ENCODE results near the gene ANKRD44. TPM values are rescaled to one million over a fixed set of nuclear protein-coding genes. Genes with fewer than 3 reads are reported as not detected.

ANKRD44 gene
- total and polyA plus RNA-seq, 2 of the 8 experiments (the other 6 are each of a cell fraction or from before 2014, with no cell fraction given) = 1.2 to 1.3 TPM

DNA sequence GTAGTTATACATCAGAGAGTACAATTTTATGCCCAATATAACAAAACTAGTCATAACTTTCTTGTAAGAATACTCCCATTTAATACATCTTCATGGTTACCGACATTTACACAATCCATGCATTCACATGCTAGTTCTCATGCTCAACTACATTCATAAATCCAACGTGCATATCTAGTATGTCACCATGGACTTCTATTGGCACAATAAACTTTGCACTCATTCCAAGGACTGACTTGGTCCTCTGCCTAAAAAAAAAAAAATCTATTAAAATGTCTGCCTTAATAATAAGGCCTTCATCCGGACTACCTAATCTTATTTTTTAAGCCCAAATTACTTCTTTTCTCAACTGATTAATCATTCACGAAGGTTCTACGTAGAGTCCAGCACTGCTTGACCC lies 276.3 kb downstream of the ANKRD44 start:
- WGBS, 2 experiments (ENCODE audit: extremely low coverage in 1 of 2, insufficient coverage in 1 of 2, insufficient read length in 1 of 2, insufficient replicate concordance in 2 of 2, low coverage in 1 of 2, low lambda C conversion rate in 2 of 2, missing lambda C conversion rate in 1 of 2) = 87% methylated on average over 5 of the region's 5 CpGs; no CpG with 5 or more reads in 1 of the 2 experiments

More for the DNA sequence above, 276.3 kb downstream of the ANKRD44 start:
- no peak for FAIRE-seq
- no peak overlapping the region for H2AK5ac ChIP-seq (ENCODE audit: low read depth, low read length)
- DNase-seq (ENCODE audit: low read depth in 1 of 2, low spot score in 2 of 2) = no peak
- H2BK5ac ChIP-seq (ENCODE audit: low read depth, low read length) = no peak overlapping the region
- H3K4ac ChIP-seq (replicated peaks; ENCODE audit: insufficient read length, low read depth, low read length) = no peak overlapping the region
- no peak overlapping the region for H3K14ac ChIP-seq (ENCODE audit: insufficient read length)
- no peak overlapping the region for H4K8ac ChIP-seq (ENCODE audit: extremely low read depth, insufficient read depth, low read length)
- no peaks in the 10 kb centered on the region for H3K27me3 ChIP-seq (replicated peaks in 1 of 4; ENCODE audit: control insufficient read depth in 3 of 4, extremely low read depth in 1 of 4, insufficient read depth in 3 of 4, low read length in 3 of 4)
- no peaks in the 10 kb centered on the region for H3K9me3 ChIP-seq (ENCODE audit: insufficient read depth in 2 of 2, low read depth in 1 of 2, low read length in 1 of 2)
- no peak overlapping the region for H2BK20ac ChIP-seq (ENCODE audit: low read length)
- H4K5ac ChIP-seq (ENCODE audit: insufficient read length, low read depth, low read length) = no peak overlapping the region
- no peak overlapping the region for H3K23ac ChIP-seq (ENCODE audit: insufficient read length)
- H2AFZ ChIP-seq (ENCODE audit: low read length) = no peak overlapping the region
- no peaks in the 10 kb centered on the region for H3K79me2 ChIP-seq (ENCODE audit: control insufficient read depth in 1 of 2, insufficient read depth in 2 of 2, low read length in 2 of 2)
- no peak overlapping the region for H3K4me2 ChIP-seq (ENCODE audit: insufficient read depth in 1 of 2, low read depth in 2 of 2, low read length in 2 of 2)
- H3K18ac ChIP-seq (ENCODE audit: extremely low read depth, low read length) = no peak overlapping the region
- TF ChIP-seq SP4 (IDR thresholded peaks at IDR 0.05; ENCODE audit: low read length) (no peak), RNF2 (IDR thresholded peaks at IDR 0.05; ENCODE audit: borderline replicate concordance, low read depth, low read length, missing control alignments, poor library complexity, severe bottlenecking) (no peak), RXRA (IDR thresholded peaks at IDR 0.05; ENCODE audit: insufficient read depth, low read depth, low read length) (no peak), PHF8 (conservative IDR thresholded peaks at IDR 0.05; ENCODE audit: low read depth, low read length) (no peak), RAD21 (IDR thresholded peaks at IDR 0.05 in 1 of 2, conservative IDR thresholded peaks at IDR 0.05 in 1 of 2; ENCODE audit: low read depth in 2 of 2, low read length in 2 of 2) (no peak), HDAC2 (IDR thresholded peaks at IDR 0.05; ENCODE audit: borderline replicate concordance in 1 of 2, low read depth in 2 of 2, low read length in 2 of 2) (no peak), GABPA (IDR thresholded peaks at IDR 0.05; ENCODE audit: borderline replicate concordance, insufficient read depth, low read length) (no peak), KDM5A (IDR thresholded peaks at IDR 0.05; ENCODE audit: low read length) (no peak), TEAD4 (IDR thresholded peaks at IDR 0.05; ENCODE audit: low read depth, low read length) (no peak), BCL11A (IDR thresholded peaks at IDR 0.05; ENCODE audit: low read depth in 2 of 2, low read length in 2 of 2) (no peak)
- TF ChIP-seq, protein P1, sequence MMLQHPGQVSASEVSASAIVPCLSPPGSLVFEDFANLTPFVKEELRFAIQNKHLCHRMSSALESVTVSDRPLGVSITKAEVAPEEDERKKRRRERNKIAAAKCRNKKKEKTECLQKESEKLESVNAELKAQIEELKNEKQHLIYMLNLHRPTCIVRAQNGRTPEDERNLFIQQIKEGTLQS (IDR thresholded peaks at IDR 0.05; ENCODE audit: insufficient read depth, low read depth, low read length) = no peak
- no peaks in the 10 kb centered on the region; the same call in 1 of the 2 replicates for H3K23me2 ChIP-seq (ENCODE audit: low read depth, low read length)
- H3K4me3 ChIP-seq (ENCODE audit: extremely low read depth in 1 of 4, insufficient read depth in 2 of 4, low read depth in 3 of 4, low read length in 4 of 4) = no peak overlapping the region
- CTCF ChIA-PET (ENCODE audit: partially characterized antibody) = interaction anchor here (0.8 to 2.3 kb wide), 2 partner anchors 11 to 24 kb away, joined by 4 to 15 read pairs; no protein-coding TSS in a partner anchor
- no peak overlapping the region for H3K9ac ChIP-seq (replicated peaks in 1 of 4; ENCODE audit: extremely low read depth in 1 of 4, low read depth in 3 of 4, low read length in 3 of 4)
- no peak overlapping the region for H2BK120ac ChIP-seq (replicated peaks; ENCODE audit: low read depth, low read length)
- H3K56ac ChIP-seq (replicated peaks; ENCODE audit: insufficient read length, low read depth, low read length) = no peak overlapping the region
- POLR2A ChIA-PET (ENCODE audit: partially characterized antibody) = interaction anchor here (0.6 kb wide), 1 partner anchor 55 kb away, joined by 3 read pairs; no protein-coding TSS in a partner anchor
- no peaks in the 10 kb centered on the region for H4K20me1 ChIP-seq (replicated peaks in 1 of 2; ENCODE audit: control insufficient read depth in 1 of 2, insufficient read depth in 2 of 2, low read length in 2 of 2)
- no peaks in the 10 kb centered on the region for H3K36me3 ChIP-seq (ENCODE audit: control insufficient read depth in 2 of 4, insufficient read depth in 4 of 4, low read length in 3 of 4)
- H2BK12ac ChIP-seq (ENCODE audit: low read depth, low read length) = no peak overlapping the region
- no peak overlapping the region for H4K91ac ChIP-seq (replicated peaks; ENCODE audit: insufficient read length, low read length)
- H2BK15ac ChIP-seq (ENCODE audit: low read length) = no peak overlapping the region
- H3K27ac ChIP-seq (ENCODE audit: low read depth, low read length) = no peak overlapping the region
- no peaks in the 10 kb centered on the region for H3K79me1 ChIP-seq (ENCODE audit: low read depth, low read length)
- no peaks in the 10 kb centered on the region for H3K4me1 ChIP-seq (replicated peaks in 1 of 4; ENCODE audit: control insufficient read depth in 3 of 4, insufficient read depth in 4 of 4, low read length in 3 of 4)

All from H1 (cell line).